AG09309 (cell line): ENCODE measurements around the gene SNX3.

Experiments used
- DNase-seq: peaks from one replicate; pipeline ENCODE4 v3.0.0-alpha.2; 2010; ENCODE audit warnings: low read depth
- H3K4me3 ChIP-seq: 2 replicates; pipeline ENCODE4 v1.5.1; 2011; ENCODE audit warnings: mild to moderate bottlenecking, low read depth, low read length, moderate library complexity; ENCODE audit not compliant: control insufficient read depth
- TF ChIP-seq, protein P1 (sequence below): IDR thresholded peaks from 2 replicates; pipeline ENCODE4 v1.5.1; 2011; ENCODE audit warnings: mild to moderate bottlenecking, low read depth, low read length, inconsistent platforms; ENCODE audit not compliant: insufficient read depth, control insufficient read depth; ENCODE audit errors: missing control alignments

The SNX3 gene

DNA sequence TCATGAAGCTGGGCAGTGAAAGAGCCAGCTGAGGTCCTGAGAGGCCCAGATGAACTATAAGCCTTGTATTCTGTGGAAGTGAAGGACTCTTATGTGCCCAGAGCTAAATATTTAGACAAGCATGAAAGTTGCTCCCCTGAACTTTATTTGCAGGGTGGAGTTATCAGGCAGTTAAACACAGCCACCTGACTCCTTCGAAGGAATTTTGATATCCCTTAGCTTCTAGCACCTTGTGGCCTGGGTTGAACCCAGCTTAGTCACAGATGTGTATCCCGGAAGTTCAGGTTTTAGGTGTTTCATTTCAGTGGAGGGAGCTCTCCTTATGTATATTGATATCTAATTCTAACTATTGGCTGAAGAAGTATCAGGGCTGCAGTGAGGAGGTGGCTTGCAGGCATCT, 74.6 kb downstream of the SNX3 start:
- TF ChIP-seq, protein P1, sequence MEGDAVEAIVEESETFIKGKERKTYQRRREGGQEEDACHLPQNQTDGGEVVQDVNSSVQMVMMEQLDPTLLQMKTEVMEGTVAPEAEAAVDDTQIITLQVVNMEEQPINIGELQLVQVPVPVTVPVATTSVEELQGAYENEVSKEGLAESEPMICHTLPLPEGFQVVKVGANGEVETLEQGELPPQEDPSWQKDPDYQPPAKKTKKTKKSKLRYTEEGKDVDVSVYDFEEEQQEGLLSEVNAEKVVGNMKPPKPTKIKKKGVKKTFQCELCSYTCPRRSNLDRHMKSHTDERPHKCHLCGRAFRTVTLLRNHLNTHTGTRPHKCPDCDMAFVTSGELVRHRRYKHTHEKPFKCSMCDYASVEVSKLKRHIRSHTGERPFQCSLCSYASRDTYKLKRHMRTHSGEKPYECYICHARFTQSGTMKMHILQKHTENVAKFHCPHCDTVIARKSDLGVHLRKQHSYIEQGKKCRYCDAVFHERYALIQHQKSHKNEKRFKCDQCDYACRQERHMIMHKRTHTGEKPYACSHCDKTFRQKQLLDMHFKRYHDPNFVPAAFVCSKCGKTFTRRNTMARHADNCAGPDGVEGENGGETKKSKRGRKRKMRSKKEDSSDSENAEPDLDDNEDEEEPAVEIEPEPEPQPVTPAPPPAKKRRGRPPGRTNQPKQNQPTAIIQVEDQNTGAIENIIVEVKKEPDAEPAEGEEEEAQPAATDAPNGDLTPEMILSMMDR: no peak

DNA sequence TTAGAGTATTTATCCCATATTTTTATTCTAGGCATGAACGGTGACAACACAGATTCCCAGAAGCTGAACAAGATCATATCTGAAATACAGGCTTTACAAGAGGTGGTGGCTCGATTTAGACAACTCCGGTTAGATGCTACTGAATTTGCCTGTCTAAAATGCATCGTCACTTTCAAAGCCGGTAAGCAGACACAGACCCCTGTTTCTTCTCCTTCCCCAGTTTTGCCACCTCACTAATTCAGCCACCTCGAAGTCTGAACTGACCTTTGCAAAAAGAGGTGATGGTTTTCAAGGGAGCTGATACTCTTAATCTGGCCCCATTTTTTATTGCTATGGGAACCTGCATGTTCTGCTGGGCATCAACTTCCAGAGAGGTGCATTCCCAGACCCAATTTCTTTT, 80.1 kb downstream of the SNX3 start:
- TF ChIP-seq, protein P1: no peak
- H3K4me3 ChIP-seq: no peak overlapping the region
- DNase-seq: no peak

More for the DNA sequence above, 74.6 kb downstream of the SNX3 start:
- no peak overlapping the region for H3K4me3 ChIP-seq
- no peak for DNase-seq

DNA sequence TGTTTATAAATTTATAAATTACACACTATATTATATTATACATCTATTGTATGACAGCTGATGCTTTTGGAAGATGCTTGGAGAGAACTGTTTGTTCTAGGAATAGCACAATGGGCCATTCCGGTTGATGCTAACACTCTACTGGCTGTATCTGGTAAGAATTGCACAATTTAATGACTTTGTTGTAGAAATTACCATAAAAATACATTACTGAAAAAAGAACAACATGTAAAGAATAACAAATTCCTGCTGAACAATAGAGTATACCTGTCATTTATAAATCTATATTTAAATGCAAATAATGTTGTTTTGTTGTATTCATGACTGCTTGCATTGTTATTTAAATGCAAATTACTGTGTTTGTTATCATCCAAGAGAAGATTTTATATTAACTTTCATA, 80.6 kb downstream of the SNX3 start:
- DNase-seq: no peak
- H3K4me3 ChIP-seq: no peak overlapping the region
- TF ChIP-seq, protein P1: no peak

DNA sequence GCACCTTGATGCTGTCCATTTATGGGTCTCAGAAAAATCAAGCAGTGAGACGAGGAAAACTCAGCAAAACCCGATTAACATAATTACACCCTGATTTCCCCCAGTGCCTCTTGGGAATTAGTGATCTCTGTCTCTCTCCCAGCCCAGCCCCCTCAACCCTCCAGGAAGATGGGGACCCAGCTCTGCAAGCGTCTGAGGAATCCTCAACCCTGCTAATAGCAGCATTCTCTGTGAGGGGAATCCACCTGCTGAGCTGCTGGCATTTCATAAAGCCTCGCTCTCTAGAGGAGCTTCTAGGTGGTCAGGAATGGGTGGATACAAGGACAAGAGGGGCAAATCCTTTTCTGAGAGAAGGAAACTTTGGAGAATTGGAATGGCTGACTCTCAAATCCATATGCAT, 81.1 kb downstream of the SNX3 start:
- no peak for DNase-seq
- TF ChIP-seq, protein P1: no peak
- H3K4me3 ChIP-seq: no peak overlapping the region

DNA sequence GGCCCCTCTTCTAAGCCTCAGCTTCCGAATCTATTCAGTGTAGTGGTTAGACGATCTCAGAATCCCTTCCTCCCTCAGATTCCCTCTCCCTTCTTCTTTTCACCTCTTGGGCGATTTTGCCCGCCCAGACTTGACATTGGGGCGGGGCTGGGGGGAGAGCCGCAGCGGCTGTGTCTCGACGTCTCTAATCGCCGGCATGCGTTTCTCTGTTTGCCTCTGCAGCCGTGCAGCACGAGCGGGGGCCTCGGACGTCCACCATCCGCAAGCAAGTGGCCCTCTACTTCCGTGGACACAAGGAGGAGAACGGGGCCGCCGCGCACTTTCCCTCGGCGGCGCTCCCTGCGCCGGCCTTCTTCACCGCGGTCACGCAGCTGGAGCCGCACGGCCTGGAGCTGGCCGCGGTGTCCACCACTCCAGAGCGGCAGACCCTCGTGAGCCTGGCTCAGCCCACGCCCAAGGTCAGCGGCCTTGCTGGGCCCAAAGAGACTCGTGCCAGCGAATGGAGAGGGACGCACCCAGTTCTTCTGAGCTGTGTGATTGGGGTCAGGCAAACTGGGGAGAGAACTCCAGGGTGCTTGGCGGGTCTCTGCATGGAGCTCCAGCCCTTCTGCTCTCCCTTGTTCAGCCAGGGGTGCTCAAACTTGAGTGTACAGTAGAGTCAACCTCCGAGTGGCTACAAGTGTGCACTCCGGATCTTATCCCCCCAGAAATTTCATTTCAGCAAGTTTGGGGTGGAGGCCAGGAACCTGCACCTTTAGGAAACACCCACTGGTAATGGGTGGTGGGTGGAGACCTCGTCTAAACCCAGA, 84.4 kb downstream of the SNX3 start:
- TF ChIP-seq, protein P1: no peak
- H3K4me3 ChIP-seq: no peak overlapping the region

DNA sequence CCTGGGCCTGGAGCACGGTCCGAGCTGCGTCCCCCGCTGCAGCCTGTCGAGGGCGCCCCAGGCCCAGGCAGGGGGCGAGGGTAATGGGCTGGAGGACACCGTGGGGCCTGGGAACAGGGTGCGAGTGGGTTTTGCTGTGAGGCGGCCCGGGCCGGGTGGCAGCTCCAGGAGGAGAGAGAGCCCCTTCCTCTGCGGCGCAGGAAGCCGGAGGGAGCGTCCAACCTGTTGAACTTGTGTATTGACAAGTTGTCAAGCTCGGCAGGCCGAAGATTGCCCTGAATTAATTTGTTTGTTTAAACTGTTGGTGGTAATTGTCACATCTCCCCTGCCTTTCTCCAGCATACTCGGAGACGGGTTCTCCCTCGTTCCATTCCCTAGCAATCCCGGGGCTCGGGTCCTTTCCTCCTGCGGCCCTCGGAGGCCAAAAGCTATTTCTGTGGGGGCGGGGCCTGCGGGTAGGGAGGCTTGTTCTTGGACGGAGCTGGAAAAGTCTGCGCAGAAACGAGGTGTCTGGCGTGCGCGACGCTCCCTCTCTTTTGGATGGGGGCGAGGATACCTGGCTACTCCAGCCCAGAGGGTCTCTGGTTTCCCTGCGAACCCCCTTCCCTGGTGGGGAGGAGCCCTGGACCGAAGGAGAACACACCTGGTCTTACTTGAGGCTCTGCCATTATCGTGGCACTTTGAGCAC, 85.1 kb downstream of the SNX3 start:
- no peak for DNase-seq
- TF ChIP-seq, protein P1: no peak
- H3K4me3 ChIP-seq: no peak overlapping the region

More for the DNA sequence above, 84.4 kb downstream of the SNX3 start:
- no peak for DNase-seq
